GM12878 (cell line): ENCODE data around the gene RPP40. TPM values are rescaled to one million over a fixed set of nuclear protein-coding genes. Genes with fewer than 3 reads are reported as not detected.
A peak's percentile ranks its signal among the peaks of the same experiment; 100 is the strongest.

Source experiments
- ATAC-seq: fragments of 200-7000 bp; cut with Tn5 transposase; 3 replicates; pipeline ENCODE4 v1.9.1; 2020; ENCODE audit warnings: mild to moderate bottlenecking, moderate library complexity
- Bru-seq: library from RNA; stranded (reverse); fragments of 400-500 nt; gene quantifications from one replicate; lab custom pipeline; 2021; lab: Mats Ljungman, UMichigan
- BruChase-seq, 2 experiments: library from RNA; stranded (reverse); fragments of 400-500 nt; gene quantifications; one replicate each; lab custom pipeline; 2021; lab: Mats Ljungman, UMichigan
- BruUV-seq: library from RNA; stranded (reverse); fragments of 400-500 nt; replicated peaks from 2 replicates; lab custom pipeline; 2021; lab: Mats Ljungman, UMichigan
- CTCF ChIA-PET: fragments of 300-600 bp; sonication (Branson Sonifier 250); formaldehyde crosslinking; extraction: SDS; loops from one replicate; lab custom pipeline; 2021; ENCODE audit warnings: inconsistent platforms; lab: Yijun Ruan, JAX
- POLR2A ChIA-PET: fragments of 350-600 bp; formaldehyde crosslinking; extraction: SDS; loops from one replicate; lab custom pipeline; 2021; ENCODE audit warnings: inconsistent platforms; lab: Charles Lee
- RAD21 ChIA-PET: fragments of 300-600 bp; sonication (Branson Sonifier 250); formaldehyde crosslinking; loops from one replicate; lab custom pipeline; 2023; ENCODE audit warnings: antibody characterized with exemption; ENCODE audit not compliant: unreplicated experiment; lab: Charles Lee
- SMC1A ChIA-PET: fragments of 300-600 bp; sonication (Branson Sonifier 250); formaldehyde crosslinking; loops from one replicate; lab custom pipeline; 2023; ENCODE audit not compliant: unreplicated experiment, uncharacterized antibody; lab: Charles Lee
- DNase-seq: peaks from one replicate; pipeline ENCODE4 v3.0.0-alpha.2; 2011; ENCODE audit warnings: low read depth, low spot score
- FAIRE-seq: peaks from 3 replicates; lab custom pipeline; 2011; peaks lifted over from hg19 to GRCh38; lab: Jason Lieb, UNC
- H2AFZ ChIP-seq: 2 replicates; pipeline ENCODE4 v1.6.0; 2011; ENCODE audit warnings: low read depth, low read length, control low read depth; ENCODE audit not compliant: control insufficient read depth
- H3K27ac ChIP-seq: 2 replicates; pipeline ENCODE4 v1.5.1; 2011; ENCODE audit warnings: control low read depth; ENCODE audit not compliant: control insufficient read depth, insufficient read depth
- H3K27me3 ChIP-seq, 2 experiments: replicated peaks in 1 of 2; 2 replicates each; pipeline versions ENCODE4 v1.6.0 to v1.6.1; 2011; ENCODE audit warnings: low read length in 1 of 2; ENCODE audit not compliant: control insufficient read depth in 2 of 2, insufficient read depth in 2 of 2
- H3K36me3 ChIP-seq, 2 experiments: 2 replicates each; pipeline ENCODE4 v1.5.1; 2011; ENCODE audit warnings: low read length in 1 of 2; ENCODE audit not compliant: control insufficient read depth in 2 of 2, insufficient read depth in 2 of 2
- H3K4me1 ChIP-seq: 2 replicates; pipeline ENCODE4 v1.6.1; 2011; ENCODE audit warnings: mild to moderate bottlenecking, low read length, moderate library complexity, mixed read lengths; ENCODE audit not compliant: control insufficient read depth, insufficient read depth
- H3K4me2 ChIP-seq: 2 replicates; pipeline ENCODE4 v1.6.0; 2011; ENCODE audit warnings: control low read depth; ENCODE audit not compliant: control insufficient read depth, insufficient read depth
- H3K4me3 ChIP-seq: fragments of 200-600 bp; sonication (generic); 2 replicates; pipeline ENCODE4 v1.5.1; 2016
- H3K79me2 ChIP-seq: 2 replicates; pipeline ENCODE4 v1.6.0; 2011; ENCODE audit warnings: low read length; ENCODE audit not compliant: control insufficient read depth, insufficient read depth
- H3K9ac ChIP-seq: 2 replicates; pipeline ENCODE4 v1.8.0; 2011; ENCODE audit warnings: low read length, control low read depth, mixed read lengths; ENCODE audit not compliant: control insufficient read depth, insufficient read depth
- H3K9me3 ChIP-seq: replicated peaks from 3 replicates; pipeline ENCODE4 v1.5.1; 2011; ENCODE audit warnings: mild to moderate bottlenecking, low read length; ENCODE audit not compliant: control insufficient read depth, insufficient read depth
- H4K20me1 ChIP-seq: 2 replicates; pipeline ENCODE4 v1.6.0; 2011; ENCODE audit not compliant: control insufficient read depth, insufficient read depth
- BCL11A ChIP-seq: IDR thresholded peaks from 2 replicates; pipeline ENCODE4 v1.6.1; 2011; ENCODE audit warnings: low read depth, low read length
- CHD2 ChIP-seq: IDR thresholded peaks from 2 replicates; pipeline ENCODE4 v1.6.1; 2011; ENCODE audit warnings: low read depth, low read length, improper control_type of control experiment, borderline replicate concordance
- FOXK2 ChIP-seq: fragments of 450-650 bp; IDR thresholded peaks from 2 replicates; pipeline ENCODE4 v1.6.1; 2017; ENCODE audit warnings: mild to moderate bottlenecking, moderate library complexity
- GABPA ChIP-seq: IDR thresholded peaks from 2 replicates; pipeline ENCODE4 v1.6.1; 2014; ENCODE audit warnings: antibody characterized with exemption, low read depth, mild to moderate bottlenecking, inconsistent platforms
- IKZF2 ChIP-seq, 2 experiments: fragments of 450-650 bp; IDR thresholded peaks; 2 replicates each; pipeline ENCODE4 v1.6.1; 2017; ENCODE audit warnings: mild to moderate bottlenecking in 2 of 2, moderate library complexity in 2 of 2
- NFIC ChIP-seq: IDR thresholded peaks from 2 replicates; pipeline ENCODE4 v1.6.1; 2012; ENCODE audit warnings: low read depth, mild to moderate bottlenecking, inconsistent platforms, low read length, moderate library complexity
- NFXL1 ChIP-seq: fragments of 450-650 bp; IDR thresholded peaks from 2 replicates; pipeline ENCODE4 v1.6.1; 2017; ENCODE audit warnings: antibody characterized with exemption, mild to moderate bottlenecking, borderline replicate concordance
- NR2C1 ChIP-seq: fragments of 450-650 bp; IDR thresholded peaks from 2 replicates; pipeline ENCODE4 v1.6.1; 2017; ENCODE audit warnings: antibody characterized with exemption, mild to moderate bottlenecking, moderate library complexity
- RAD21 ChIP-seq: IDR thresholded peaks from 2 replicates; pipeline ENCODE4 v1.6.1; 2011; ENCODE audit warnings: mild to moderate bottlenecking, low read depth, low read length, moderate library complexity; ENCODE audit not compliant: insufficient read depth
- SIN3A ChIP-seq: IDR thresholded peaks from 2 replicates; pipeline ENCODE4 v1.6.1; 2012; ENCODE audit warnings: low read depth, low read length, improper control_type of control experiment
- SUPT20H ChIP-seq: IDR thresholded peaks from 2 replicates; pipeline ENCODE4 v1.6.1; 2011; ENCODE audit warnings: low read depth, mild to moderate bottlenecking, low read length, moderate library complexity, borderline replicate concordance; ENCODE audit not compliant: control insufficient read depth
- TCF7 ChIP-seq: IDR thresholded peaks from 2 replicates; pipeline ENCODE4 v1.6.1; 2014; ENCODE audit warnings: antibody characterized with exemption, borderline replicate concordance
- WRNIP1 ChIP-seq: IDR thresholded peaks from 2 replicates; pipeline ENCODE4 v1.6.1; 2011; ENCODE audit warnings: low read depth, low read length, improper control_type of control experiment, borderline replicate concordance
- ZBED1 ChIP-seq: IDR thresholded peaks from 2 replicates; pipeline ENCODE4 v1.6.1; 2016; ENCODE audit warnings: borderline replicate concordance
- ZNF24 ChIP-seq: fragments of 450-650 bp; IDR thresholded peaks from 2 replicates; pipeline ENCODE4 v1.6.1; 2017; ENCODE audit warnings: antibody characterized with exemption, mild to moderate bottlenecking
- ZZZ3 ChIP-seq: IDR thresholded peaks from 2 replicates; pipeline ENCODE4 v1.6.1; 2011; ENCODE audit warnings: low read depth; ENCODE audit not compliant: control insufficient read depth, insufficient read length
- WGBS: methylation state at CpG from one replicate; pipeline ENCODE4 v1.1.6; 2016; ENCODE audit warnings: low lambda C conversion rate; ENCODE audit not compliant: insufficient replicate concordance, insufficient coverage; ENCODE audit errors: missing lambda C conversion rate; 5-methylcytosine and 5-hydroxymethylcytosine counted together
- in situ Hi-C: fragments of 300-500 bp; cut with MboI; formaldehyde crosslinking; loops from 9 replicates; pipeline ENCODE4 v1.14.3; 2018; ENCODE audit warnings: mixed read lengths
- intact Hi-C: fragments of 100-400 bp; cut with micrococcal nuclease; formaldehyde crosslinking; loops from one replicate; pipeline ENCODE4 v1.14.2; 2022; ENCODE audit not compliant: unreplicated experiment
- long read RNA-seq, 2 experiments: library from polyadenylated mRNA; unstranded; transcript quantifications; one replicate each; pipeline ENCODE4 v2.0.0, GENCODE V29; 2019 to 2020
- polyA minus RNA-seq, 3 experiments: library from RNA; depleted of rRNA, polyadenylated mRNA; stranded (reverse); fragments of >200 nt; gene quantifications; 2 replicates each; pipeline ENCODE4 v1.2.3, GENCODE V29; 2011
- polyA plus RNA-seq, 11 experiments: library from polyadenylated mRNA; depleted of rRNA in 4 of 11; unstranded in 6 of 11; stranded (reverse) in 5 of 11; fragments of >200 nt; fragmentation: Nextera tagmentation in 4 of 11; fragmentation: Illumina TruSeq in 1 of 11; extraction: Ambion mirVana in 4 of 11; extraction: Trizol in 1 of 11; gene quantifications; 1 replicate in 1 of 11; 2 replicates in 10 of 11; pipeline versions ENCODE4 v1.2.1 to v1.2.3, GENCODE V29; 2011 to 2016; ENCODE audit warnings: inconsistent platforms in 2 of 11, missing spikeins in 2 of 11, low read depth in 1 of 11
- total RNA-seq, 4 experiments: library from RNA; depleted of rRNA in 3 of 4; stranded (reverse); fragments of >200 nt in 3 of 4; fragmentation: Illumina TruSeq in 1 of 4; extraction: Trizol in 1 of 4; gene quantifications; 2 replicates each; pipeline versions ENCODE4 v1.2.1 to v1.2.3, GENCODE V29; 2013 to 2021
- TF ChIP-seq, protein P1 (sequence below): fragments of 450-650 bp; IDR thresholded peaks from 2 replicates; pipeline ENCODE4 v1.6.1; 2014; ENCODE audit warnings: mild to moderate bottlenecking

RPP40 gene, protein sequence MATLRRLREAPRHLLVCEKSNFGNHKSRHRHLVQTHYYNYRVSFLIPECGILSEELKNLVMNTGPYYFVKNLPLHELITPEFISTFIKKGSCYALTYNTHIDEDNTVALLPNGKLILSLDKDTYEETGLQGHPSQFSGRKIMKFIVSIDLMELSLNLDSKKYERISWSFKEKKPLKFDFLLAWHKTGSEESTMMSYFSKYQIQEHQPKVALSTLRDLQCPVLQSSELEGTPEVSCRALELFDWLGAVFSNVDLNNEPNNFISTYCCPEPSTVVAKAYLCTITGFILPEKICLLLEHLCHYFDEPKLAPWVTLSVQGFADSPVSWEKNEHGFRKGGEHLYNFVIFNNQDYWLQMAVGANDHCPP
- total RNA-seq (2013; cell fraction: nucleolus; rRNA removed) = 6.7 and 11.1 TPM in 2 replicates
- total RNA-seq (2014; rRNA removed) (13.5 and 21.9 TPM in 2 replicates), total RNA-seq (2014; rRNA removed; fragmentation: Illumina TruSeq; extraction: Trizol) (10.6 and 14.2 TPM in 2 replicates), total RNA-seq (2021) (8.1 and 9.1 TPM in 2 replicates), polyA plus RNA-seq (2011; rRNA removed) (5.6 and 7.1 TPM in 2 replicates), polyA plus RNA-seq (2014; fragmentation: Illumina TruSeq; extraction: Trizol) (13.1 and 21.5 TPM in 2 replicates), polyA plus RNA-seq (2014; fragmentation: Nextera tagmentation; extraction: Ambion mirVana) (10 to 100 TPM; 24.4 to 46.3 TPM), polyA plus RNA-seq (2014; rRNA removed) (19.3 and 19.6 TPM in 2 replicates), polyA plus RNA-seq (2016; fragmentation: Nextera tagmentation; extraction: Ambion mirVana) (10 to 100 TPM; 41.0 to 41.2 TPM), polyA minus RNA-seq (2011; rRNA and poly(A)+ RNA removed) (4.3 and 8.0 TPM in 2 replicates), Bru-seq, nascent RNA (percentile 49 among the genes with signal in this experiment), BruChase-seq, experiment 1, labeled RNA remaining after a 6-hour chase (percentile 48 among the genes with signal in this experiment), BruChase-seq, experiment 2, labeled RNA remaining after a 2-hour chase (percentile 50 among the genes with signal in this experiment)
- polyA plus RNA-seq (2011; ENCODE audit: low read depth) = 11.6 TPM
- 3.6 TPM in 2 replicates for polyA plus RNA-seq (2011; cell fraction: cytosol; rRNA removed)
- 2.7 and 3.6 TPM in 2 replicates for polyA plus RNA-seq (2011; cell fraction: nucleus; rRNA removed)
- 5.5 and 5.7 TPM in 2 replicates for polyA plus RNA-seq (2012)
- polyA minus RNA-seq (2011; cell fraction: cytosol; rRNA and poly(A)+ RNA removed) = 1.6 and 2.2 TPM in 2 replicates
- 3.0 and 5.6 TPM in 2 replicates for polyA minus RNA-seq (2011; cell fraction: nucleus; rRNA and poly(A)+ RNA removed)
- long read RNA-seq, experiment 1, transcript RPP40-207 (7 exons, 1,056 nt) = minor isoform, 5 of 12 reads
- long read RNA-seq, experiment 1, transcript RPP40-202 (8 exons, 1,483 nt) = major isoform, 6 of 12 reads
- long read RNA-seq, experiment 1, partial matches to known transcripts = 0 of 12 reads
- long read RNA-seq, experiment 1, other reads (novel, unspliced or antisense) = 1 of 12 reads
- long read RNA-seq, experiment 2, transcript RPP40-207 (7 exons, 1,056 nt) = minor isoform, 18 of 112 reads
- long read RNA-seq, experiment 2, transcript RPP40-203 (8 exons, 1,042 nt) = minor isoform, 6 of 112 reads
- long read RNA-seq, experiment 2, transcript RPP40-202 (8 exons, 1,483 nt) = major isoform, 77 of 112 reads
- long read RNA-seq, experiment 2, partial matches to known transcripts = 4 of 112 reads
- long read RNA-seq, experiment 2, other reads (novel, unspliced or antisense) = 6 of 112 reads

DNA sequence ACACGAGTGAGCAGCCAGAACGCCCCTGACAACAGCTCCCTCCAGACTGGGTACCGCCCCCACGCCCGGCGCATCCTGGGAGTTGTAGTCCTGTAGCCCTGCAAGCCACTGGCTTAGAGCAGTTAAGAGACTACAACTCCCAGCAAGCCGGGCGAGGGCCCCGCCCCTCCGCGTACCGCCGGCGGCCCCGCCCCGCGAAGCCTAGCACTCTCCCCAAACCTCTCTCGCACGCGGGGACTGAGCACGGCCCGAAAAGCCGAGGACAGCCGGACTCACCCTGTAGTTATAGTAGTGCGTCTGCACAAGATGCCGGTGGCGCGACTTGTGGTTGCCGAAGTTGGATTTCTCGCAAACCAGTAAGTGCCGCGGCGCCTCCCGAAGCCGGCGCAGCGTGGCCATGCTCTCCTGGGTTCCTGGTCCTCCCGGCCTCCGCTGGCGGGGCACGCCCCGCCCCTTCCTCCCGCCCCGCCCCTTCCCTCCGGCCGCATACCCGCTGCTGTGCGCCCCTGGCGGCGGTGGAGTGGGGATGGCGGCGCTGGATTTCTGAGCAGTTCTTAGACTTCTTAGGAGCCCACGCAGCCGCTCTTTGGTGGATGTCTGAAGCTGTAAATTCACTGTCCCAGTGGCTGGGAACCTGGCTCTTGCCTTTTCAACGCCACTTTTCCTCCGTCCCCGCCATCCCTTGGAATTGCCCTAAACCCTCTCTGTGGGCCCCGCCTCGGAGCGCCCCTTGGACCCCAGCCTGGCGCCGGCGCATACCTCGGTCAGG, at the start of gene RPP40:
Gene RPP40 (minus strand): TSS at position 434 of the 769 bp plus-strand sequence. CDS start 35 bp downstream, at position 399.
- Histone ChIP-seq H3K4me1 (no peaks in the 10 kb centered on the region; the same call in 1 of the 2 replicates), H3K9ac (peak within 1 kb of the TSS; percentile 70), H3K4me3 (peak within 1 kb of the TSS; percentile 81), H3K27me3 (no peaks in the 10 kb centered on the region), H3K9me3 (no peaks in the 10 kb centered on the region), H3K27ac (peak within 1 kb of the TSS; percentile 43), H4K20me1 (no peaks in the 10 kb centered on the region), H3K36me3 (no peaks in the 10 kb centered on the region), H3K4me2 (peak within 1 kb of the TSS; percentile 87), H3K79me2 (no peaks in the 10 kb centered on the region), H2AFZ (peak within 1 kb of the TSS; percentile 97)
- CTCF ChIA-PET = interaction anchor here (0.6 to 1.6 kb wide), 7 partner anchors 9 to 946 kb away, joined by 3 to 5 read pairs (median 3); partner anchors contain the start of genes FARS2 and LYRM4
- FAIRE-seq = peak; percentile 87
- BruUV-seq = no TSS peak
- RAD21 ChIA-PET = interaction anchor here (0.9 to 1.4 kb wide), 4 partner anchors 11 to 228 kb away, joined by 3 to 4 read pairs (median 3); partner anchors contain the start of gene CDYL
- POLR2A ChIA-PET = interaction anchor here (0.6 to 0.7 kb wide), 2 partner anchors 234 to 1768 kb away, joined by 3 to 5 read pairs; no protein-coding TSS in a partner anchor
- in situ Hi-C loops (no loop called here), intact Hi-C loops (loop anchor here (2.0 kb wide), 1 partner anchor 227 kb away; the partner anchor contains the start of gene CDYL)
- SMC1A ChIA-PET = interaction anchor here (0.5 to 1.0 kb wide), 2 partner anchors 13 to 15 kb away, joined by 3 read pairs; no protein-coding TSS in a partner anchor
- peak; percentile 96 for ATAC-seq
- under 1% methylated on average over 52 of the region's 64 CpGs for WGBS
- peak; percentile 83 for DNase-seq
- TF ChIP-seq ZNF24 (no peak), NR2C1 (no peak), BCL11A (no peak), ZZZ3 (no peak), RAD21 (peak; percentile 55), IKZF2 (IDR thresholded peaks at IDR 0.05) (peak in 1 of 2 experiments; percentile 27; a peak in 1 of 4 replicates), WRNIP1 (no peak), GABPA (no peak), FOXK2 (no peak), SUPT20H (no peak), CHD2 (0 out of 2 replicates have a peak, but pooled peaks have one; percentile 22), NFIC (no peak), TCF7 (no peak), NFXL1 (no peak), SIN3A (peak; percentile 82; the same call in 1 of the 2 replicates), ZBED1 (no peak)
- TF ChIP-seq, protein P1, sequence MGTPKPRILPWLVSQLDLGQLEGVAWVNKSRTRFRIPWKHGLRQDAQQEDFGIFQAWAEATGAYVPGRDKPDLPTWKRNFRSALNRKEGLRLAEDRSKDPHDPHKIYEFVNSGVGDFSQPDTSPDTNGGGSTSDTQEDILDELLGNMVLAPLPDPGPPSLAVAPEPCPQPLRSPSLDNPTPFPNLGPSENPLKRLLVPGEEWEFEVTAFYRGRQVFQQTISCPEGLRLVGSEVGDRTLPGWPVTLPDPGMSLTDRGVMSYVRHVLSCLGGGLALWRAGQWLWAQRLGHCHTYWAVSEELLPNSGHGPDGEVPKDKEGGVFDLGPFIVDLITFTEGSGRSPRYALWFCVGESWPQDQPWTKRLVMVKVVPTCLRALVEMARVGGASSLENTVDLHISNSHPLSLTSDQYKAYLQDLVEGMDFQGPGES = no peak
